GM12878 (cell line): Measurements from ENCODE around the gene PITPNC1. TPM values are rescaled to one million over a fixed set of nuclear protein-coding genes. Genes with fewer than 3 reads are reported as not detected.

Experiments
- BACH1 ChIP-seq: fragments of 450-650 bp; IDR thresholded peaks from 2 replicates; pipeline ENCODE4 v1.6.1; 2017; ENCODE audit warnings: mild to moderate bottlenecking, borderline replicate concordance
- CUX1 ChIP-seq: IDR thresholded peaks from 2 replicates; pipeline ENCODE4 v1.6.1; 2012; ENCODE audit warnings: improper control_type of control experiment, low read depth, low read length; ENCODE audit not compliant: insufficient replicate concordance
- PAX5 ChIP-seq: IDR thresholded peaks from 2 replicates; pipeline ENCODE4 v1.6.1; 2011; ENCODE audit warnings: low read depth, low read length, borderline replicate concordance
- TCF12 ChIP-seq: IDR thresholded peaks from 2 replicates; pipeline ENCODE4 v1.6.1; 2011; ENCODE audit warnings: low read depth, mild to moderate bottlenecking, low read length
- polyA plus RNA-seq, 11 experiments: library from polyadenylated mRNA; depleted of rRNA in 4 of 11; unstranded in 6 of 11; stranded (reverse) in 5 of 11; fragments of >200 nt; fragmentation: Nextera tagmentation in 4 of 11; fragmentation: Illumina TruSeq in 1 of 11; extraction: Ambion mirVana in 4 of 11; extraction: Trizol in 1 of 11; gene quantifications; 1 replicate in 1 of 11; 2 replicates in 10 of 11; pipeline versions ENCODE4 v1.2.1 to v1.2.3, GENCODE V29; 2011 to 2016; ENCODE audit warnings: inconsistent platforms in 2 of 11, missing spikeins in 2 of 11, low read depth in 1 of 11
- total RNA-seq, 4 experiments: library from RNA; depleted of rRNA in 3 of 4; stranded (reverse); fragments of >200 nt in 3 of 4; fragmentation: Illumina TruSeq in 1 of 4; extraction: Trizol in 1 of 4; gene quantifications; 2 replicates each; pipeline versions ENCODE4 v1.2.1 to v1.2.3, GENCODE V29; 2013 to 2021
- TF ChIP-seq, protein P1 (sequence below): fragments of 450-650 bp; IDR thresholded peaks from 2 replicates; pipeline ENCODE4 v1.6.1; 2016; ENCODE audit warnings: mild to moderate bottlenecking

PITPNC1 gene
- total and polyA plus RNA-seq, 10 of the 15 experiments (the other 5 are each of a cell fraction or from before 2014, with no cell fraction given), result 12.2 to 62.4 (median 47.3) TPM

DNA sequence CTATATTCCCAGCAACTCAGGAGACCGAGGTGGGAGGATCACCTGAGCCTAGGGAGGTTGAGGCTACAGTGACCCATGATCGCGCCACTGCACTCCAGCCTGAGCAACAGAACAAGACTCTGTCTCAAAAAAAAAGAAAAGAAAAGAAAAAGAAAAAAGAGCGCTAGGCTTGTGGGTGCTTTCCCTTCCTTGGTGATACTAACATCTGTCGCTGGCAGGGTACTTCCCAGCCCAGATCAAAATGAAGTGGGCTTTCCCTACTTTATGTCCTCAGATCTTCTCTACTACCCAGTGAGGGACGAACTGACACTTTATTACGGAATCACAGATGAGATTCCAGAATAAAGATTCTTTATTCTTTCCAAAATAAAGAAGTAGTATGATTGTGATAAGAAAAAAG, 236.9 kb downstream of the PITPNC1 start (continued):
- no peak for TF ChIP-seq CUX1
- TF ChIP-seq BACH1, result no peak
- TF ChIP-seq PAX5, result no peak
- peak; percentile 56; the same call in 1 of the 2 replicates for TF ChIP-seq TCF12
- TF ChIP-seq, protein P1, sequence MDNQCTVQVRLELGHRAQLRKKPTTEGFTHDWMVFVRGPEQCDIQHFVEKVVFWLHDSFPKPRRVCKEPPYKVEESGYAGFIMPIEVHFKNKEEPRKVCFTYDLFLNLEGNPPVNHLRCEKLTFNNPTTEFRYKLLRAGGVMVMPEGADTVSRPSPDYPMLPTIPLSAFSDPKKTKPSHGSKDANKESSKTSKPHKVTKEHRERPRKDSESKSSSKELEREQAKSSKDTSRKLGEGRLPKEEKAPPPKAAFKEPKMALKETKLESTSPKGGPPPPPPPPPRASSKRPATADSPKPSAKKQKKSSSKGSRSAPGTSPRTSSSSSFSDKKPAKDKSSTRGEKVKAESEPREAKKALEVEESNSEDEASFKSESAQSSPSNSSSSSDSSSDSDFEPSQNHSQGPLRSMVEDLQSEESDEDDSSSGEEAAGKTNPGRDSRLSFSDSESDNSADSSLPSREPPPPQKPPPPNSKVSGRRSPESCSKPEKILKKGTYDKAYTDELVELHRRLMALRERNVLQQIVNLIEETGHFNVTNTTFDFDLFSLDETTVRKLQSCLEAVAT, result no peak
